Stimulated activated CD4-positive, alpha-beta T cell treated with anti-CD3 and anti-CD28 coated beads, Interleukin-15, amount 100 ng/mL, for 1 hour (primary cell): Measurements from ENCODE around the gene HSD17B14.
"Not testable (repeated sequence)": the region's sequence is repeated elsewhere in the genome, so short reads cannot be mapped to it uniquely, and the experiment has no call there.

Source experiments
- DNase-seq, 2 donors: peaks; one replicate each; pipeline ENCODE4 v3.0.0-alpha.2; 2020; ENCODE audit warnings: low read depth in 1 of 2, low spot score in 1 of 2

The HSD17B14 gene

DNA sequence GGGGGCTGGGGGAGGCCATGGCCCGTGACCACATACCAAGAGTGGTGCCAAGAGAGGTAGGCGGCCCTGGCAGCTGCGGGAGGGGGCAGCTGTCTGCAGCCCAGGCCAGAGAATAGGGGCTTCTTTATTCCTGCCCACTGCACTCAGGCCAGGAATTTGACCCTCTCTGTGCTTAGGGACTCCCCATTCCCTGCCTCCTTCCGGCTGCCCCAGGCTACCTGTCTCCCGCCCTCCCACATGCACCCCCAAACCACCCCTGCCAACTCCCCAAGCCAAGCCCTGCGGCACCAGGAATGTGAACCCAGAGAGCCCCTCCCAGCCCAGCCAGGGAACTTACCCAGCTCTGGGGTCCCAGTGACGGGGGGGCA is 31.4 kb upstream of the HSD17B14 start:
- no peak for DNase-seq

GRCh38 chr19:48867123-48867745 is 30.9 kb upstream of the HSD17B14 start:
- no peak for DNase-seq

DNA sequence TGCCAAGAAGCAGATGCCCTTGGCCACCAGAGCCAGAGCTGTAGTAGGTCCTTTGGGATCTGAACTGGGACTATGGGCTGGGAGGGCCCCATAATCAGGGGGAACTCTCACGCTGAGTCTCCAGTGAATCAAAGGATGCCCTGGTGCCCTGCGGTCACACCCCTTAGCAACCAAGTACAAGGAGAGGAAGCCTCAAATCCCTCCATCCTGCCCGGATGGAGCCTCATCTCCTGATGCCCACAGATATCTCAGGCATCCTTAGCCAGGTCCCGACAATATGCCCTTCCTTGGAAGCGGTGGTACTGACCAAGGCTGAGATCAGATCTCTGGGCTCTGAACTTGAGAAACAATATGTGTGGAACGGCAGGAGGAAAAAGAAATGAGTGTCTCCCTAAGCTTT is 30.4 kb upstream of the HSD17B14 start:
- no peak for DNase-seq

- DNase-seq, result no peak
Observed at GRCh38 chr19:48862827-48863226, 26.5 kb upstream of the HSD17B14 start.

DNA sequence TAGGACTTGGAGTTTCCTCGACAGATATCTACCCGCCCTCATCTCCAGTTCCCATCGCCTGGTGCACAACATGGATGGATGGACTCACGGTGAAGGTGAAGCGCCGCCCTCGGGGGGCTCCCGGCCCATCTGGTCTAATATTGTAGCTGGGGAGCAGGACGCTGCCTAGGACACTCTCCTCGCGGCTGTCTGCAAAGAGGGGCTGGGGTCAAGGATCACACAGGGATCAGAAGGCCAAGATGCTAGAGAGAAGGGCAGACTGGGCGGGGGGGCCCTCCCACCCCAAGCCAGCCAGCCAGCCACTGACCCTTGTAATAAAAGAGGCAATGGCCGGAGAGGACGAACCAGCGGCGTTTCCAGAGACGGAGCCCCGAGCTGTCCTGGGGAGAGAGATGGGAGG is 25.0 kb upstream of the HSD17B14 start:
- DNase-seq, result no peak

- no peak for DNase-seq
Observed at GRCh38 chr19:48859711-48860572, 23.7 kb upstream of the HSD17B14 start.

DNA sequence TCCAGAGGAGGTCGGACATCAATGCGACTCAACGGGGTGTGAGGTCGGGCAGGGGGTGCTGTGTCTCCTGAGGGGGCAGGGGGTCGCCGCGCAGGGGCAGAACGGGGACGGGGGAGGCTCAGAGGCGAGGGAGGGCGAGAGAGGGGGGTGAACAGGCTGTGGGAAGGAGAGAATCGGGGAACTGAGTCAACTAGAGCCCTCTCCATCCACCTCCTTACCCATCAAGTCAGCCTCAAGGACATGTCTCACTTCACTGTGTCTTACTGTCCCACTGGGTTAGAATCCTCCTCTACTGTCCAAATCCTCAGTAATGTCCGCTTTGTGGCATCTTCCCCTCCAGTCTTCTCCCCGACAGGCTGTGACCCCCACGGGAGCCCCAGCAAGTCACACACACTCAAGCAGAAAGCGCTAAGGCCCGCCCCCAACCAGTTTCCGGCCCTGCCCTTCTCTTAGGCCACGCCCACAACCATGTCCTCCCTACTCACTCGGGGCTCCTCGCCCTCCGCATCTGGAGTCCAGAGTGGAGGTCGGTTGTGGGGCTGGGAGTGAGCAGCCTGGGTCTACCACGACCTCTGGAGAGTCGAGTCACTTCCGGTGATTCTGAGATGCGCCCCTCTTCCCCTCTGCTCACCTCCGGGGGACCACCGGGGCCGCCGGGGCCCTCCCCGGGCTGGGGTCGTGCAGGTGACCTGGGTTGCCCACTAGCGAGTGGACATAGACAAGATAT is 22.9 kb upstream of the HSD17B14 start:
- DNase-seq, result peak; percentile 53 to 74

DNA sequence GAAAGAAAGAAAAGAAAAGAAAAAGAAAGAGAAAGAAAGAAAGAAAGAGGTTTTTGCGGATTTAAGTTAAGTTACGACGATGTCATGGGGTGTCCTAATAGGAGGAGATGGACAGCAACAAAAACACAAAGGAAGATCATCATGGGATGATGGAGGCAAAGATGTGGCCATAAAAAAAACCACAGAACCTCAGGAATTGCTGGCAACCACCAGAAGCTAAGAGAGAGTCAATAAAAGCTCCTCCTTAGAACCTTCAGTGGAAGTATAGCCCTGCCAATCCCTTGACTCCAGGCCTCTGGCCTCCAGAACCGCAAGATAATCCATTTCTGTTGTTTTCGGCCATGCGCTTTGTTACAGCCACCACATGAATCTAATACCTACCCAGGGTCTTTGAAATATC is 20.6 kb upstream of the HSD17B14 start:
- DNase-seq, result no peak

DNA sequence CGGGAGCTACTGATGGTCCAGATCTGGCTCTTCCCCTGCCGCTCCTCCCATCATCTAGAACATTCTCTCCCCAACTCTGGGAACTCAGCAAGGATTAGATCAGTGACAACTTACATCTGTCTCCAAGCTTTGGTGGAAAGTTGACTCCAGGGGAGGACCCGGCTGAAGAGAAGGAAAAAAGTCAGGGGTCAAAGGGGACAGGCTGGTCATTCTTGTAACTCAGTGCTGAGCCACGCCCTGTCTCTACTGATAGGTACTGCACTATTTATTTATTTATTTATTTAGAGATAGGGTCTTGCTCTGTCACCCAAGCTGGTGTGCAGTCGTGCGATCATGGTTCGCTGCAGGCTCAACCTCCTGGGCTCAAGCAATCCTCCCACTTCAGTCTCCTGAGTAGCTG is 17.8 kb upstream of the HSD17B14 start:
- DNase-seq, result no peak

DNA sequence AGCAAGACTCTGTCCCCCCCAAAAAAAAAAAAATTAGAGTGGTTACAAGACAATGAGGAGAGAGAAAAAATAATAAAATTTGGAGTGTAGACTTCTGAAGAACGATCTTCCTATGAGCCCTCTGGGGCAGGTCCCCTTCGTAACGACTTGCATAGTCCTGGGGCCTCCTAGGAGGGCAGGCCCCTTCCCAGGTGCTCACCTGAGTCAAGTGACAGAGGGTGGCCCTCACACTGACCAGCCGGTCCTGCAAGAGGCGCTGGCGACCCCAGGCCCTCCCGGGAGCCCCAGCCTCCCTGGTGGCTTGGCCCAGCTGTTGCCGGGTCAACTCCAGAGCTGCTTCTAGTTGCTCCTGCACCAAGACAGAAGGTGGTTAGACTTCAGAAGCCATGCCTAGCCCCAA is 17.2 kb upstream of the HSD17B14 start:
- DNase-seq, result no peak

DNA sequence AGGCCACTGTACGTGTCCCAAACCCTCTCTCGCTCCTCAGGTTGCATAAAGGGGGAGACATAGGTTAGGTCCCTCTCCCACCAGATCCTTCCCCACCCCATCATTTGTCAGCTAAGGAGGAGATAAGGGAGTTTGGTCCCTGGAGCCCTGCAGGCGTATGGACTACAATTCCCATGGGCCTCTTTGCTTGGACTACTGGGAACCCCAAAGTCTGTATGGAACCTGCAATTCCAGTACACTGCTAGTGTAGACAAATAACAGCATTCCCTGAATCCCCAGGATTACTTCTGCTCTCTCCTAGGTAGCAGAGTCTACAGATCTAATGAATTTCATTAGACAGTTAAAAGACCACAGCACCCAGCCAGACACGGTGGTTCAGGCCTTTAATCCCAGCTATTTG is 16.0 kb upstream of the HSD17B14 start:
- DNase-seq, result no peak

DNA sequence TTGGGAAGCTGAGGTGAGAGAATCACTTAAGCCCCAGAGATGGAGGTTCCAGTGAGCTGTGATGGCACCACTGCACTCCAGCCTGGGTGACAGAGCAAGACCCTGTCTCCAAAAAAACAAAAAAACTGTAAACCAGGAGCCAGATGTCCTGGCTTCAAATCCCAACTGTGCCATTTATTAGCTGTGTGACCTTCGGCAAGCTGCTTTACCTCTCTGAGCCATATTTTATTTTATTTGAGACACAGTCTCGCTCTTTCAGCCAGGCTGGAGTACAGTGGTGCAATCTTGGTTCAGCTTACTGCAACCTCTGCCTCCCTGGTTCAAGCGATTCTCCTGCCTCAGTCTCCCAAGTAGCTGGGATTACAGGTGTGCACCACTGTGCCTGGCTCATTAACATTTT is 10.4 kb upstream of the HSD17B14 start:
- not testable (repeated sequence) for DNase-seq

DNA sequence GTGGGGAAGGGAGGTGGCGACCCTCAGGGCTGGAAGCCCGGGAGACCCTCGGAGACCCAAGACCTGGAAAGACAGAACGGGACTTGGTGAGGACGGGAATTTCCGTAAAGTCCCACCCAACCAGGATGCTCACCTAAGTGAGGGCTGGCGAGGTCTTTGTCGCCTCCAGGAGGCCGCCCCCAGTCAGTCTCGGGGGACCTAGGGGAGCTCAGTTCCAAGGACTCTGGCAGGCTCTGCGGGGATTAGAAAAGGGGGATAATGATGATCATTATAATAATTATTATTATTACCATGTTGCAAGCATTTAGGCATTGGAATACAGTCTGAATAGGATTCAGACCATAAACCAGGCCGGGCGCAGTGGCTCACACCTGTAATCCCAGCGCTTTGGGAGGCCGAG is 9.1 kb upstream of the HSD17B14 start:
- no peak for DNase-seq

- no peak for DNase-seq
Observed at GRCh38 chr19:48844472-48844871, 8.2 kb upstream of the HSD17B14 start.

- no peak for DNase-seq
Observed at GRCh38 chr19:48842789-48843162, 6.5 kb upstream of the HSD17B14 start.

- no peak for DNase-seq
Observed at GRCh38 chr19:48841571-48841970, 5.3 kb upstream of the HSD17B14 start.

- no peak for DNase-seq
Observed at GRCh38 chr19:48841047-48841446, 4.8 kb upstream of the HSD17B14 start.

DNA sequence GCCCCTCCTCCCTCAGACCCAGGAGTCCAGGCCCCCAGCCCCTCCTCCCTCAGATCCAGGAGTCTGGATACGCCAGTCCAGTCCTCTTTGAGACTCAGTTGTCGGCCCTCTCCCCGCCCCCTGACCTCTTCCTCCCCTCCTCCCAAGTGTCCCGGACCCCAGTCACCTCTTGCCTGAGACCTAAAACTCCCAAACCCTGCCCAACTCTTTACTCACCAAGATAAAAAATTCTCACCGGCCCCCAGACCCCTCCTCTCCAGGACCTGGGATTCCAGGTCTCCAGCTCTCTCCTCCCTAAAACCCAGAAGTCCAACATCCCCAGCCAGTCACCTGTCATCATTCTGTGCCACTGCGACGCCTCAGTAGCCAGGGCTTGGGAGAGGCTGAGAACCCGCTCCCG is 1.4 kb upstream of the HSD17B14 start:
- DNase-seq, result no peak

DNA sequence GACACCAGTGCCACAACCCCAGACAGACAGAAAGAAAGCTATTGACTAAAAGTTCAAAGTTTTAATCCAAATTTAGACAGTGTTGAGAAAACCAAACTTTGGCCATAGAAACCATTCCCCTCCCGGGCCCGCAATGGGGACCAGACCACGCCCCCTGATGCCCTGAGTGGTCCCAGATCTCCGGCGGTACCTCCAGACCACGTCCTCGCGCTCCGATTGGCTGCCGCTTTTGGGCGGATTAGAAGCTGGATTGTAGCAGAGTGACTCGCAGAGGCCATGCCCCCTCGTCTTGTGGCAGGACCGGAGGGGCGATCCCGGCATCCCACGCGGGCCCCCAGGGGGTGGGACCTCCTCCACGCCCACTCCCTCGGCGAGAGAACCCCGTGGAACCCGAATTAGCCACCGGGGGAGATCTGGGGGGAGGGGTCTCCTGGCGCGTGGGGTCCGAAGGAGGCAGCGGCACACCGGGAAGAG is 797 bp upstream of the HSD17B14 start:
- DNase-seq, result peak; percentile 39 to 64

GRCh38 chr19:48835734-48836088 is 580 bp downstream of the HSD17B14 start:
- DNase-seq, result peak; percentile 87 to 89

DNA sequence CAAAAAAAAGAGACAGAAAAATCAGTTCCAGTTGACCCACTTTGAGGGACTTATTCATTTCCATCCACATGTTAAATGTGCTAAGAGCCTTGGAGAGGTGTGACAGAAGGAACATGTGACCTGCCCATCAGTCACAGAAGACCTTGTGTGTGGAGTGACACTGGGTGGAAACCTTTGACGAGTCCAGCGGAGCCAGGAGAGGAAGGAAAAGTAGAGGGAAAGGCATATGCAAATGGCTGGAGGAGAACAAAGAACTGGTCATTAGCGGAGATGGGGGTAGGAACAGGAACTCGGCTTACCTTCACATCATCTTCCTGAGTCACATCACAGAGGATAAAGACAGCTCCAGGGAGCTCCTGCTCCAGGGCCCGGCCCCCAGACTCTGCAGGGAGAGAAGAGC is 2.3 kb downstream of the HSD17B14 start:
- DNase-seq, result no peak

- no peak for DNase-seq
Observed at GRCh38 chr19:48833049-48833448, 3.2 kb downstream of the HSD17B14 start.
